NCI-H526 (cell line): ENCODE data around the gene SPACDR.

Experiments
- DNase-seq, 2 experiments: peaks; one replicate each; lab custom pipeline; 2025; lab: John Stamatoyannopoulos, UW

SPACDR gene

GRCh38 chr7:100484673-100485045 is 20.6 kb upstream of the SPACDR start:
- peak in 1 of 2 experiments; percentile 26 for DNase-seq

GRCh38 chr7:100483722-100484672 is 19.9 kb upstream of the SPACDR start, which contains the start of gene NYAP1:
Gene NYAP1 (plus strand): TSS chr7:100483927. CDS start chr7:100485312, 1,385 bp downstream.
- DNase-seq, result peak in 1 of 2 experiments; percentile 72

GRCh38 chr7:100483090-100483721 is 19.1 kb upstream of the SPACDR start:
- peak in 1 of 2 experiments; percentile 80 for DNase-seq

- no peak for DNase-seq
Observed at GRCh38 chr7:100482728-100483089, 18.6 kb upstream of the SPACDR start.

GRCh38 chr7:100481466-100481865 is 17.4 kb upstream of the SPACDR start:
- no peak for DNase-seq

GRCh38 chr7:100478958-100479660 is 15.0 kb upstream of the SPACDR start, which contains the start of gene TSC22D4:
Gene TSC22D4 (minus strand): TSS chr7:100479214. CDS start chr7:100478038, 1,176 bp downstream.
- peak; percentile 94 for DNase-seq

- DNase-seq, result peak in 1 of 2 experiments; percentile 49
Observed at GRCh38 chr7:100477871-100478267, 13.8 kb upstream of the SPACDR start.

- peak in 1 of 2 experiments; percentile 50 for DNase-seq
Observed at GRCh38 chr7:100476903-100477870, 13.1 kb upstream of the SPACDR start.

GRCh38 chr7:100476101-100476780 is 12.2 kb upstream of the SPACDR start:
- no peak for DNase-seq

GRCh38 chr7:100475549-100475948 is 11.5 kb upstream of the SPACDR start:
- no peak for DNase-seq

GRCh38 chr7:100472854-100473499 is 8.9 kb upstream of the SPACDR start:
- no peak for DNase-seq

GRCh38 chr7:100472121-100472851 is 8.2 kb upstream of the SPACDR start:
- DNase-seq, result no peak

GRCh38 chr7:100471021-100471420 is 7.0 kb upstream of the SPACDR start:
- DNase-seq, result no peak

GRCh38 chr7:100469227-100470044 is 5.4 kb upstream of the SPACDR start:
- peak; percentile 19 to 90 for DNase-seq

GRCh38 chr7:100467638-100468373 is 3.7 kb upstream of the SPACDR start:
- no peak for DNase-seq

GRCh38 chr7:100466653-100467605 is 2.9 kb upstream of the SPACDR start:
- peak in 1 of 2 experiments; percentile 18 for DNase-seq
